ENCODE data around the gene SPDYE17.
"Not testable (repeated sequence)": the region's sequence is repeated elsewhere in the genome, so short reads cannot be mapped to it uniquely, and the experiment has no call there.

- not testable (repeated sequence) for TF ChIP-seq EZH2 (IDR thresholded peaks at IDR 0.05); POLR2A (IDR thresholded peaks at IDR 0.05; ENCODE audit: borderline replicate concordance, extremely low read depth, insufficient read depth, insufficient read length); CTCF (IDR thresholded peaks at IDR 0.05 in 2 of 3, conservative IDR thresholded peaks at IDR 0.05 in 1 of 3; ENCODE audit: borderline replicate concordance in 1 of 3, insufficient read depth in 1 of 3, low read depth in 2 of 3, low read length in 2 of 3)
Observed at GRCh38 chr7:76977761-76978367, 54.3 kb downstream of the SPDYE17 start.
